Stomach smooth muscle (tissue), 2 donors: Measurements from ENCODE around the gene GRM2.

Experiments
- H3K27ac ChIP-seq: one replicate; pipeline ENCODE4 v1.7.0; 2013; ENCODE audit warnings: mild to moderate bottlenecking, low read length, inconsistent platforms
- H3K27me3 ChIP-seq, 2 donors: one replicate each; pipeline ENCODE4 v1.7.0; 2013; ENCODE audit warnings: low read length in 2 of 2; ENCODE audit not compliant: insufficient read depth in 2 of 2, control insufficient read depth in 1 of 2
- H3K36me3 ChIP-seq, 2 donors: one replicate each; pipeline ENCODE4 v1.7.0; 2013; ENCODE audit warnings: low read length in 2 of 2; ENCODE audit not compliant: control insufficient read depth in 2 of 2, insufficient read depth in 2 of 2
- H3K4me1 ChIP-seq: one replicate; pipeline ENCODE4 v1.7.0; 2013; ENCODE audit warnings: low read length; ENCODE audit not compliant: control insufficient read depth, insufficient read depth
- H3K4me3 ChIP-seq, 2 donors: one replicate each; pipeline ENCODE4 v1.7.0; 2013; ENCODE audit warnings: low read length in 2 of 2
- H3K9ac ChIP-seq, 2 donors: one replicate each; pipeline ENCODE4 v1.7.0; 2013; ENCODE audit warnings: low read length in 2 of 2, mild to moderate bottlenecking in 1 of 2
- H3K9me3 ChIP-seq, 2 donors: one replicate each; pipeline ENCODE4 v1.7.0; 2013; ENCODE audit warnings: low read length in 2 of 2; ENCODE audit not compliant: control insufficient read depth in 2 of 2
- donor health status: healthy.
- donor health status: Pancreatic carcinoma.

Gene GRM2

DNA sequence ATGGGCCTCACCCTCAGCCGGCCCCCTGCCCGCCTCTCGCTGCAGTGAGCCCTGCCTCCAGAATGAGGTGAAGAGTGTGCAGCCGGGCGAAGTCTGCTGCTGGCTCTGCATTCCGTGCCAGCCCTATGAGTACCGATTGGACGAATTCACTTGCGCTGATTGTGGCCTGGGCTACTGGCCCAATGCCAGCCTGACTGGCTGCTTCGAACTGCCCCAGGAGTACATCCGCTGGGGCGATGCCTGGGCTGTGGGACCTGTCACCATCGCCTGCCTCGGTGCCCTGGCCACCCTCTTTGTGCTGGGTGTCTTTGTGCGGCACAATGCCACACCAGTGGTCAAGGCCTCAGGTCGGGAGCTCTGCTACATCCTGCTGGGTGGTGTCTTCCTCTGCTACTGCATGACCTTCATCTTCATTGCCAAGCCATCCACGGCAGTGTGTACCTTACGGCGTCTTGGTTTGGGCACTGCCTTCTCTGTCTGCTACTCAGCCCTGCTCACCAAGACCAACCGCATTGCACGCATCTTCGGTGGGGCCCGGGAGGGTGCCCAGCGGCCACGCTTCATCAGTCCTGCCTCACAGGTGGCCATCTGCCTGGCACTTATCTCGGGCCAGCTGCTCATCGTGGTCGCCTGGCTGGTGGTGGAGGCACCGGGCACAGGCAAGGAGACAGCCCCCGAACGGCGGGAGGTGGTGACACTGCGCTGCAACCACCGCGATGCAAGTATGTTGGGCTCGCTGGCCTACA is 8.5 kb downstream of the GRM2 start:
- no peak overlapping the region for H3K27ac ChIP-seq
- no peaks in the 10 kb centered on the region for H3K9me3 ChIP-seq
- no peak overlapping the region for H3K4me3 ChIP-seq
- H3K4me1 ChIP-seq: no peaks in the 10 kb centered on the region
- no peaks in the 10 kb centered on the region for H3K36me3 ChIP-seq
- peaks cover 0 to 6% of the 10 kb centered on the region in 2 donors for H3K27me3 ChIP-seq
- H3K9ac ChIP-seq: no peak overlapping the region

DNA sequence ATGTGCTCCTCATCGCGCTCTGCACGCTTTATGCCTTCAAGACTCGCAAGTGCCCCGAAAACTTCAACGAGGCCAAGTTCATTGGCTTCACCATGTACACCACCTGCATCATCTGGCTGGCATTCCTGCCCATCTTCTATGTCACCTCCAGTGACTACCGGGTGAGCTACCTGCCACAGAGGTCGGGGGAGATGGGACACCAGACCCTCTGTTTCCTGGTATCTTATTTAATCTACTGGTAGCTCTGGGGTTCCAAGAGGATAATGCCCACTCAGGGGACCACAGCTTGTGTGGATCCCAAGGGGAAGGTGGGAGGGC is 9.1 kb downstream of the GRM2 start:
- no peak overlapping the region for H3K27ac ChIP-seq
- no peaks in the 10 kb centered on the region for H3K4me1 ChIP-seq
- peaks cover 0 to 6% of the 10 kb centered on the region in 2 donors for H3K27me3 ChIP-seq
- no peaks in the 10 kb centered on the region for H3K9me3 ChIP-seq
- no peak overlapping the region for H3K4me3 ChIP-seq
- no peak overlapping the region for H3K9ac ChIP-seq
- H3K36me3 ChIP-seq: no peaks in the 10 kb centered on the region

DNA sequence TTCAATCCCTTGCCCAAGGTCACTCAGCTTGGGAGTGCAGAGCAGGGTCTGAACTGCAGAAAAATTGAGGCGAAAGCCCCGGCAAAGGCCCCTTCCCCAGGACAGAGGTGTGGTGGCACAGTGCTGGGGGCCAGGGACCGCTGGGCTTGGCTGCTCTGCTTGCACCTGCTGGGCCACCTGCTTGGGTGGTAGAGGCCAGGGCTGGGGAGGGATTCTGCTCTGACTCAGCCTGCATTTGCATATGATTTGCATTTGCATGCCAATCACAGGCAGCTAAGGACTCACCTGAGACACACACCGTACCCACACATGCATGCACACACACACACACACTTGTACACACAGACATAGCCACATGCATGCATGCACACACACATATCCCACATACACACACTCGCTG is 9.9 kb downstream of the GRM2 start:
- Histone ChIP-seq H3K27me3 (peaks cover 0 to 6% of the 10 kb centered on the region in 2 donors), H3K4me3 (no peak overlapping the region), H3K9ac (no peak overlapping the region), H3K9me3 (no peaks in the 10 kb centered on the region), H3K27ac (no peak overlapping the region), H3K4me1 (no peaks in the 10 kb centered on the region), H3K36me3 (no peaks in the 10 kb centered on the region)

DNA sequence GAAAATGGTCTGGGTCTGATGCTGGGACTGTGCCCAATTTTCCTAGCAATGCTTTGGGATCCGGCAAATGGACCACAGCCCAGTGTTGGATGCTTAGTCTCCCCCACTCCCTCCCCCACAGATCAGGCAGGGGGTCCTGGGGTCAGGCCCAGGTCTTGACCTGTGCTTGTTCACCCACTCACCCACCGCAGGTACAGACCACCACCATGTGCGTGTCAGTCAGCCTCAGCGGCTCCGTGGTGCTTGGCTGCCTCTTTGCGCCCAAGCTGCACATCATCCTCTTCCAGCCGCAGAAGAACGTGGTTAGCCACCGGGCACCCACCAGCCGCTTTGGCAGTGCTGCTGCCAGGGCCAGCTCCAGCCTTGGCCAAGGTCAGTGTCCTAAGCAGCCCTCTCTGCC is 10.6 kb downstream of the GRM2 start:
- Histone ChIP-seq H3K4me1 (no peaks in the 10 kb centered on the region), H3K27ac (no peak overlapping the region), H3K36me3 (no peaks in the 10 kb centered on the region), H3K4me3 (no peak overlapping the region), H3K9me3 (no peaks in the 10 kb centered on the region), H3K27me3 (peaks cover 0 to 6% of the 10 kb centered on the region in 2 donors), H3K9ac (no peak overlapping the region)

DNA sequence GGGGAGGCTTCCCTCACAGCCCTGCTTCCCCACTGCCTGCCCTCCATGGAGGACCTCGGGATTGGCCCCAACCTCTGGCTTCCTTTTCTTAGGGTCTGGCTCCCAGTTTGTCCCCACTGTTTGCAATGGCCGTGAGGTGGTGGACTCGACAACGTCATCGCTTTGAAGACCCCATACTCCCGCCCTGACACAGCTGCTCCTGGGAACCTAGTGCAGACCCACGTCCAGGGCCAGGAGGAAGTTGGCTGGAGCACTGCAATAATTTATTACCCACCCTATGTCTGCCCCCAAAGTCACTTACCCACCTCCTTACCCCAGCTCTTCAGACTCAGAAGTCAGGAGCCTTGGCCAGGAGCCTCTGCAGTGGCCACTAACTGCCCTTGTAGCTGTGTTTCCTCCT is 11.1 kb downstream of the GRM2 start:
- H3K27ac ChIP-seq: no peak overlapping the region
- H3K4me3 ChIP-seq: no peak overlapping the region

DNA sequence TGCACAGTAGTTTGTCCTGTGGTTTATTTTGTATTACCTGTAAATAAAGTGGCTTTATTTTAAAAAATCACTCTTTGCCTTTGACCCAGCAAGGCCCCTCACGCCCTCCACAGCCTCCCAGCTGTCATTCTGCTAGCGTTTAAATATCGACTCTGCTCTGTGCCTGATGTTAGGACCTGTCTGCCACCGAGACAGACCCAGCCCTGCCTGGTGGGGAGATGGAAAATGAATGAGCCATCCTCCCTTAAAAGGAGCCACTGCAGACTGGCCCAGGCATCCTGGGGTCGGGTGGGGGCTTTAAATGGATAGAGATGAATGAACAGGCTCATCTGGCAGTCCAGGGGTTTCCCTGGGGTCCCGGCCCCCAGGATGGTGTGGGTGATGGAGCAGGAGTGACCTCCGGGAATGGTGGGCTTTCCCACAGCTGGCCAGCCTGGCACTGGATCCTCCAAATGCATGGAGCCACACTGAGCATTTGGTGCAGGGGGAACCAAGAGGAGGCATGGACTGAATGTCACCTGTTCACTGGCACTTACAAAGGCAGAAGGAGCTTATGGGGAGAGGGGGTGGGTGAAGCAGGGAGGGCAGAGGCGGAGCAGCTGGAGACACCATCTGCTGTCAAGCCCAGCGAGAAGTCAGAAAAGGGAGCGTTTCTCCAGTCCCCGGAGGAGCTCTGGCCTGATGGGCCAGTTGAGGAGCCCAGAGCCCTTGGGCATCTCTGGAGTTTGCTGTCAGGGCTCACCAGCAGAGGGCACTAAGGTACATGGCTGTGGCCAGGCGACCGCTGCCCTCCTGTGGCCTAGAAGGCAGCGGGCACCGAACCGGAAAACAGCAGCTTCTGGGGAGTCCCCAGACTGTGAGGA is 11.9 kb downstream of the GRM2 start:
- H3K4me3 ChIP-seq: no peak overlapping the region
- H3K27ac ChIP-seq: no peak overlapping the region
- H3K27me3 ChIP-seq: peaks cover 0 to 6% of the 10 kb centered on the region in 2 donors
- no peak overlapping the region for H3K9ac ChIP-seq
- no peaks in the 10 kb centered on the region for H3K9me3 ChIP-seq
- H3K4me1 ChIP-seq: no peaks in the 10 kb centered on the region
- no peaks in the 10 kb centered on the region for H3K36me3 ChIP-seq

More for the DNA sequence above, 11.1 kb downstream of the GRM2 start:
- Histone ChIP-seq H3K4me1 (no peaks in the 10 kb centered on the region), H3K9ac (no peak overlapping the region), H3K36me3 (no peaks in the 10 kb centered on the region), H3K27me3 (peaks cover 0 to 6% of the 10 kb centered on the region in 2 donors), H3K9me3 (no peaks in the 10 kb centered on the region)

DNA sequence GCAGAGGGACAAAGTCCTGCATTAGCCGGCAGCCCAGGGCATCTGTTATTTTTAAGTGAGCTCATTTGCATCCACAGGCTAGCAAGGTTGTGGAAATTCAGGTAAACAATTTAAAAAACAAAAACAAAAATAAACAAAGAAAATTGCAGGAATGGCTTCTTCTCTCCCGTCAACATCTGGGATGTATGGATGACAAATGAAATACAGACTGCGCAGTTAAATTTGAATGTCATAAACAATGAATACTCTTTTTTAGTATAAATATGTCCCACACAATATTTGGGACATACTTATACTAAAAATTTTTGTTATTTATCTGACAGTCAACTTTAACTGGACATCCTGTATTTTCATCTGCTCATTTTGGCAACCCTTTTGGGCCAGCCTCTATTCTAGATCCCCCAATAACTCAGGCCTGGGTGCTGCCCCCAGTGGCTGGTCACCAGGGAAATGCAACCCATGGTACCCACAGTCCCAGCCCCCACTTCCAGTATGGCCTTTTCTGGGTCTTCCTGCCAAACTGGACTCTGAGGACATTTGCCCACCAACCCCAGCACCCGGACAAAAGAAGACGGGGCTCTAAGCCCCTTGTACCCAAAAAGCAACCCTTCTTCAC is 12.7 kb downstream of the GRM2 start:
- H3K27ac ChIP-seq: no peak overlapping the region
- H3K27me3 ChIP-seq: peaks cover 0 to 6% of the 10 kb centered on the region in 2 donors
- H3K9ac ChIP-seq: no peak overlapping the region
- H3K4me1 ChIP-seq: no peaks in the 10 kb centered on the region
- no peaks in the 10 kb centered on the region for H3K36me3 ChIP-seq
- H3K4me3 ChIP-seq: no peak overlapping the region
- no peaks in the 10 kb centered on the region for H3K9me3 ChIP-seq

DNA sequence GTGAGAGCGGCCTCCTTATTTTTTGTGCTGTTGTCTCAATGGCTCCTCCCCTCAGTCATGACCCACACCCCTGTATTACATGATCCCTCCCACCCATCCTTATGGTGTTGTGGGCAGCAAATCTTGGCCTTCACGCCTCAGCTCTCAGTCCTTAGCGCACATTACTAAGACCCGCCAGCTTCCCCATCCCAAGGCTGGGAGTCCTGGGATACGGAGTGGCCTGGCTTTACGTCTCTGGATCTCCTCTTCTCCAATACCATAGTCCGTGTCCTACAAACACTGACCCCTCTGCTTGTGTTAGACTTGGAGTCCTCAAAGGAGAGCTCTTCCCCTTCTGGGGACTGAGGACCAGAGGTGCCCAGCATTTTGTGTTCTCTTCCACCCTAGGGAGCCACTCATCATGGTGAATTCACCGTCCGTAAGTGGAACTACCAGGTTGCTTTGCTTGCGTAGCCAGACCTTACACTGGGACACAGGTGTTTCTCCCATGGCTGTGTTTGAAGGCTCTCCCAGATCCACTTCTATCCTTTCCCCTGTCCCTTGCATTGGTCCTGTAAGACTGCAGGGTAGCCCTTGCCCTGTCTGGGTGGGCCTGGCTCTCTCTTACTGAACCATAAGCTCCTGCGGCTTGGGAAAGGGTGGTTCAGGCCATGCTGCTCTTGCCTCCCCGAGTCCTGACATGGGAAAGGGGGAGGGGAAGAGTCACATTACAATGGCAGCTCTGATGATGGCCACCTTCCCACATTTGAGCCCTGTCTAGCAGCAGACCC is 13.6 kb downstream of the GRM2 start:
- H3K36me3 ChIP-seq: no peaks in the 10 kb centered on the region
- no peak overlapping the region for H3K27ac ChIP-seq
- peaks cover 0 to 6% of the 10 kb centered on the region in 2 donors for H3K27me3 ChIP-seq
- H3K4me3 ChIP-seq: no peak overlapping the region
- H3K9ac ChIP-seq: no peak overlapping the region
- H3K4me1 ChIP-seq: no peaks in the 10 kb centered on the region
- H3K9me3 ChIP-seq: no peaks in the 10 kb centered on the region

DNA sequence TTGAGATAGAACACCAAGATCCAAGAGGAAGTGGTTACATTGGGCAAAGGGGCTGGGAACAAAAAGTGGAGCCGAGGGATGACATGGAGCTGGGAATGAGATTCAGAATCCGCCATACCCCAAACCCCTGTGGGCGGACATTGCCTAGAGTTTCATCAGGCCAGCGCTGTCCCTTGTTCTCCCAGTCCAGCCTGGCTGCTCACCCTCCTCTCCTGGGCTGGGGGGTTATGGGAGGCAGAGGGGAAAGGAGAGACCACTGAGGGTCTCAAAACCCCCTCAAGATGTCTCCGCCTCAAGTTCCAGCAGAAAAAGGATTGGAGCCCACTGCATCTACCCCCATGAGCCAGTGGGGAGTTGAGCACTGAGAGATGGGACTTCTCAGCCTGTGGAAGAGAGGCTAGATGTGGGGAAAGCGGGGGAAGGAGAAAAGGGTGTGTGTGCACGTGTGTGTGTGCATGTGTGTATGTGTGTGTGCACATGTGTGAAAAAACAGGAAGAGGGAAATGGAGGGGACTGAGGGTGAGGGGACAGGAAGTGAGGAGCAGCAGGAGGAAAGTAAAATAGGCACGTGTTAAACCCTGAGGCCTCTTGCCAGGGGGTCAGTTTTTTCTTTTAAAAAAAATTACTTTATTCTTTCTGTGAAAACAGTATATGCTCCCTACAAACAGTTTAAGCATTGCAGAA is 14.3 kb downstream of the GRM2 start:
- H3K4me1 ChIP-seq: no peaks in the 10 kb centered on the region
- no peak overlapping the region for H3K4me3 ChIP-seq
- no peaks in the 10 kb centered on the region for H3K9me3 ChIP-seq
- no peaks in the 10 kb centered on the region for H3K36me3 ChIP-seq
- no peak overlapping the region for H3K27ac ChIP-seq
- H3K27me3 ChIP-seq: peaks cover 0 to 6% of the 10 kb centered on the region in 2 donors
- no peak overlapping the region for H3K9ac ChIP-seq

DNA sequence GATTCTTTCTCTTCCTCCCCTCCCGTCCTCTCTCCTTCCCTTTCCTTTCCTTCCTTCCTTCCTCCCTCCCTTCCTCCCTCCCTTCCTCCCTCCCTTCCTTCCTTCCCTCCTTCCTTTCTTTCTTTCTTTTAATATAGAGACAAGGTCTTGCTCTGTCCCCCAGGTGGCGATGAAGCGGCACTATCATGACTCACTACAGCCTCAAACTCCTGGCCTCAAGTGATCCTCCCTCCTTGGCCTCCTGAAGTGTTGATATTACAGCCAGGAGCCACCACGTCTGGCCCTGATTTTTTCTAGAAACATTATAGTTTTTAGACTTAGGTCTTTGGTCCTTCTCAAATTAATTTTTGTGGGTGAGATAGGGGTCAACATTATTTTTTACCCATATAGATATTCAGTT is 15.5 kb downstream of the GRM2 start:
- Histone ChIP-seq H3K9ac (no peak overlapping the region), H3K27me3 (peaks cover 0 to 2% of the 10 kb centered on the region in 2 donors), H3K27ac (no peak overlapping the region), H3K9me3 (no peaks in the 10 kb centered on the region), H3K36me3 (no peaks in the 10 kb centered on the region), H3K4me3 (no peak overlapping the region), H3K4me1 (no peaks in the 10 kb centered on the region)
